ENCODE data around the gene SPOCK1. TPM values are rescaled to one million over a fixed set of nuclear protein-coding genes. Genes with fewer than 3 reads are reported as not detected.
"Not testable (repeated sequence)": the region's sequence is repeated elsewhere in the genome, so short reads cannot be mapped to it uniquely, and the experiment has no call there.

The SPOCK1 gene
- 238 and 268 TPM in 2 replicates for total RNA-seq (2014; rRNA removed; shearing (Covaris generic))
- polyA plus RNA-seq (2016; fragmentation: Nextera tagmentation; extraction: Ambion mirVana), result 471 and 532 TPM in 2 replicates

DNA sequence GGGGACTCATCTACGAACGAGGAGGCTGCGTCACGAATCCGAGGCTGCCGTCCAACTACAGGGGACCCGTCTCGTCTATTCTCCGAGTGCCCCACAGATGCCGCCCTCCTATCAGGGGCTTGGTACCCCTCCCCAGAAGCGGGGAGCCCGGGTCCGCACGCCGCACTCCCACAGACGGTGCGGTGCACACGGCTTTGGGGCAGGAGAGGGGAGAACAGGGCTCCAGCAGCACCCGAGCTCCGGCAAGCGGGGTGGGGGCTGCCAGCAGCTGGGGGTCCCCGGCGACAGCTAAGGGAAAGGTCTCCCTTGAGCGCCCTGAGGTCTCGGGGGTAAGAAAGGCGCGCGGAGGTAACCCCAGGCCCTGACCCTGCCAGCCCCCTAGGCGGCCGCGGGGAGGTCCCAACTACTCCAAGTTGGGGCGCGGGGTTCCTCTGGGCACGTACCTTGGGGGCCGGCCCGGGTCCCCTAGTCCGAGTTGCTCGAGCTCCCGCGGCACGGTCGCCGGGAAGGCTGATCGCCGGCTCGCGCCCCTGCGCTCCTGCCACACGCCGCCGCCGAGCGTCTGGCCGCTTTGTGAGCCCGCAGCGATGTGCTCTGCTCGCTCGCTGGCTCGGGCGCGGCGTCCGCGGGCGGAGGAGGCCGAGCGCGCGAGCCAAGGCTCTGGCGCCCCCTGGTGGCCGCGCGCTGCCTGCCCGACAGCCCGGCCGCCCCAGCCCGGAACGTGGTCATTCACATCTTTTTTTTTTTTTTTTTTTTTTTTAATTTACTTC lies at the start of gene SPOCK1:
SPOCK1 (minus strand) TSS at position 591 of the 770 bp plus-strand sequence.
- no peak within 1 kb of the TSS for H3K27ac ChIP-seq
- 1 to 2% methylated on average over 58 to 60 of the region's 78 CpGs for WGBS, 2 experiments (ENCODE audit: low coverage in 1 of 2, low lambda C conversion rate in 2 of 2, missing lambda C conversion rate in 2 of 2)
- H3K27me3 ChIP-seq (replicated peaks; ENCODE audit: insufficient read depth), result no peaks in the 10 kb centered on the region
- peaks cover 16% of the 10 kb centered on the region; the same call in 1 of the 2 replicates for H3F3A ChIP-seq (ENCODE audit: insufficient read depth)
- TF ChIP-seq EZH2phosphoT487 (IDR thresholded peaks at IDR 0.05; ENCODE audit: insufficient read depth, low read depth) (no peak), EZH2 (IDR thresholded peaks at IDR 0.05; ENCODE audit: insufficient read depth, poor library complexity, severe bottlenecking) (no peak)
- peak within 1 kb of the TSS; percentile 98 for H3K4me3 ChIP-seq
- H2AFZ ChIP-seq, result peak within 1 kb of the TSS; percentile 59
- no peaks in the 10 kb centered on the region for H3K9me2 ChIP-seq (ENCODE audit: insufficient read depth)
- no peaks in the 10 kb centered on the region for H3K36me3 ChIP-seq (ENCODE audit: low read depth)
- H4K20me1 ChIP-seq (ENCODE audit: insufficient read depth), result no peaks in the 10 kb centered on the region; the same call in 1 of the 2 replicates
- H3K9me3 ChIP-seq (ENCODE audit: low read depth), result no peaks in the 10 kb centered on the region
- peak within 1 kb of the TSS; percentile 75 for H3K9ac ChIP-seq
- DNase-seq, result peak; percentile 95
- peaks cover 52% of the 10 kb centered on the region for H3K79me2 ChIP-seq (ENCODE audit: insufficient read depth)
- in situ Hi-C loops (cut with MboI), result no loop called here
- peak within 1 kb of the TSS; percentile 83 for H3K4me2 ChIP-seq (ENCODE audit: unreplicated experiment)
- peaks cover 42% of the 10 kb centered on the region for H3K4me1 ChIP-seq (ENCODE audit: insufficient read depth)

- H3F3A ChIP-seq (ENCODE audit: insufficient read depth), result no peaks in the 10 kb centered on the region
- no peak overlapping the region for H3K4me2 ChIP-seq (ENCODE audit: unreplicated experiment)
- in situ Hi-C loops (cut with MboI), result no loop called here
- no peak overlapping the region for H3K27ac ChIP-seq
- H3K4me1 ChIP-seq (ENCODE audit: insufficient read depth), result peaks cover 9% of the 10 kb centered on the region; the same call in 1 of the 2 replicates
- no peaks in the 10 kb centered on the region for H3K9me2 ChIP-seq (ENCODE audit: insufficient read depth)
- H4K20me1 ChIP-seq (ENCODE audit: insufficient read depth), result no peaks in the 10 kb centered on the region
- H3K9me3 ChIP-seq (ENCODE audit: low read depth), result no peaks in the 10 kb centered on the region
- no peak overlapping the region for H3K9ac ChIP-seq
- no peaks in the 10 kb centered on the region for H3K36me3 ChIP-seq (ENCODE audit: low read depth)
- no peaks in the 10 kb centered on the region for H3K27me3 ChIP-seq (replicated peaks; ENCODE audit: insufficient read depth)
- TF ChIP-seq EZH2 (IDR thresholded peaks at IDR 0.05; ENCODE audit: insufficient read depth, poor library complexity, severe bottlenecking), result no peak
- TF ChIP-seq EZH2phosphoT487 (IDR thresholded peaks at IDR 0.05; ENCODE audit: insufficient read depth, low read depth), result no peak
- H3K79me2 ChIP-seq (ENCODE audit: insufficient read depth), result no peaks in the 10 kb centered on the region
- no peak overlapping the region for H2AFZ ChIP-seq
- no peak for DNase-seq
- WGBS, 2 experiments (ENCODE audit: low coverage in 1 of 2, low lambda C conversion rate in 2 of 2, missing lambda C conversion rate in 2 of 2), result 94 to 97% methylated on average over 4 of the region's 4 CpGs
- no peak overlapping the region for H3K4me3 ChIP-seq
Measured at GRCh38 chr5:137545956-137546355, 46.8 kb upstream of the SPOCK1 start.

- H3K79me2 ChIP-seq (ENCODE audit: insufficient read depth); H3K4me2 ChIP-seq (ENCODE audit: unreplicated experiment); H3K4me3 ChIP-seq; H3K9me2 ChIP-seq (ENCODE audit: insufficient read depth); H3F3A ChIP-seq (ENCODE audit: insufficient read depth); H3K9ac ChIP-seq; H2AFZ ChIP-seq; H3K27me3 ChIP-seq (replicated peaks; ENCODE audit: insufficient read depth); in situ Hi-C loops (cut with MboI); H3K36me3 ChIP-seq (ENCODE audit: low read depth); DNase-seq; H3K4me1 ChIP-seq (ENCODE audit: insufficient read depth); H3K27ac ChIP-seq; H3K9me3 ChIP-seq (ENCODE audit: low read depth); H4K20me1 ChIP-seq (ENCODE audit: insufficient read depth): not testable (repeated sequence)
- WGBS, 2 experiments (ENCODE audit: low coverage in 1 of 2, low lambda C conversion rate in 2 of 2, missing lambda C conversion rate in 2 of 2), result 10 to 39% methylated on average over 2 of the region's 2 CpGs
Measured at GRCh38 chr5:137535449-137535848, 36.3 kb upstream of the SPOCK1 start.

GRCh38 chr5:137533963-137534362 lies 34.8 kb upstream of the SPOCK1 start:
- H2AFZ ChIP-seq, result no peak overlapping the region
- no peak overlapping the region for H3K4me2 ChIP-seq (ENCODE audit: unreplicated experiment)
- no peaks in the 10 kb centered on the region for H3K9me3 ChIP-seq (ENCODE audit: low read depth)
- in situ Hi-C loops (cut with MboI), result no loop called here
- no peaks in the 10 kb centered on the region for H3K4me1 ChIP-seq (ENCODE audit: insufficient read depth)
- no peak overlapping the region for H3K27ac ChIP-seq
- no peaks in the 10 kb centered on the region for H3K9me2 ChIP-seq (ENCODE audit: insufficient read depth)
- WGBS, 2 experiments (ENCODE audit: low coverage in 1 of 2, low lambda C conversion rate in 2 of 2, missing lambda C conversion rate in 2 of 2), result 46 to 49% methylated on average over 5 of the region's 5 CpGs
- H3K9ac ChIP-seq, result no peak overlapping the region
- H3K36me3 ChIP-seq (ENCODE audit: low read depth), result no peaks in the 10 kb centered on the region
- peaks cover 4% of the 10 kb centered on the region; the same call in 1 of the 2 replicates for H3K27me3 ChIP-seq (replicated peaks; ENCODE audit: insufficient read depth)
- H3F3A ChIP-seq (ENCODE audit: insufficient read depth), result no peaks in the 10 kb centered on the region
- TF ChIP-seq EZH2 (IDR thresholded peaks at IDR 0.05; ENCODE audit: insufficient read depth, poor library complexity, severe bottlenecking) (no peak), EZH2phosphoT487 (IDR thresholded peaks at IDR 0.05; ENCODE audit: insufficient read depth, low read depth) (no peak)
- H3K79me2 ChIP-seq (ENCODE audit: insufficient read depth), result no peaks in the 10 kb centered on the region
- H3K4me3 ChIP-seq, result no peak overlapping the region
- no peaks in the 10 kb centered on the region for H4K20me1 ChIP-seq (ENCODE audit: insufficient read depth)
- no peak for DNase-seq
